ENCODE measurements around the gene TYW1. TPM values are rescaled to one million over a fixed set of nuclear protein-coding genes. Genes with fewer than 3 reads are reported as not detected.
"Not testable (repeated sequence)": the region's sequence is repeated elsewhere in the genome, so short reads cannot be mapped to it uniquely, and the experiment has no call there.

The TYW1 gene
- total and polyA plus RNA-seq, 2 donors: 13.7 to 23.6 TPM

DNA sequence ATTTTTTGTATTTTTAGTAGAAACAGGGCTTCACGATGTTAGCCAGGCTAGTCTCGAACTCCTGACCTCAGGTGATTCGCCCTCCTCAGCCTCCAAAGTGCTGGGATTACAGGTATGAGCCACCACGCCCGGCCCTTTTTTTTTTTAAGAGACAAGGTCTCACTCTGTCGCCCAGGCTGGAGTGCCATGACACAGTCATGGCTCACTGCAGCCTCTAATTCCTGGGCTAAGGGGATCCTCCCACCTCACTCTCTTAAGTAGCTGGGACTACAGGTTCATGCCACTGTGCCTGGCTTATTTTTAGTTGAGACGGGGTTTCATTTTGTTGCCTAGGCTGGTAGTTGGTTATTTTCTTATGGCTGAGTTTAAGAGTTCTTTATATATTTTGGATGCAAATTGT is 216.4 kb downstream of the TYW1 start:
- not testable (repeated sequence) for H3K4me1 ChIP-seq (ENCODE audit: insufficient read depth); H3K4me3 ChIP-seq (ENCODE audit: low read depth, low read length); DNase-seq (ENCODE audit: extremely low spot score); H3K27ac ChIP-seq (ENCODE audit: low read depth); H3K36me3 ChIP-seq (ENCODE audit: insufficient read depth)
- WGBS: 97% methylated on average over 7 of the region's 7 CpGs

GRCh38 chr7:67223551-67223950 is 226.9 kb downstream of the TYW1 start:
- DNase-seq (ENCODE audit: extremely low spot score): not testable (repeated sequence)
- WGBS: 48% methylated on average over 2 of the region's 2 CpGs

GRCh38 chr7:67226340-67226907 is 229.8 kb downstream of the TYW1 start:
- WGBS: 59% methylated on average over 5 of the region's 5 CpGs
- H3K4me3 ChIP-seq (ENCODE audit: low read depth, low read length); DNase-seq (ENCODE audit: extremely low spot score); H3K36me3 ChIP-seq (ENCODE audit: insufficient read depth); H3K4me1 ChIP-seq (ENCODE audit: insufficient read depth); H3K27ac ChIP-seq (ENCODE audit: low read depth): not testable (repeated sequence)

More at GRCh38 chr7:67223551-67223950, 226.9 kb downstream of the TYW1 start:
- H3K4me1 ChIP-seq (ENCODE audit: insufficient read depth); H3K27ac ChIP-seq (ENCODE audit: low read depth); H3K4me3 ChIP-seq (ENCODE audit: low read depth, low read length); H3K36me3 ChIP-seq (ENCODE audit: insufficient read depth): not testable (repeated sequence)

GRCh38 chr7:67226967-67227366 is 230.3 kb downstream of the TYW1 start:
- DNase-seq (ENCODE audit: extremely low spot score); H3K4me1 ChIP-seq (ENCODE audit: insufficient read depth); H3K27ac ChIP-seq (ENCODE audit: low read depth); H3K4me3 ChIP-seq (ENCODE audit: low read depth, low read length); H3K36me3 ChIP-seq (ENCODE audit: insufficient read depth): not testable (repeated sequence)
- WGBS: 97% methylated on average over 6 of the region's 6 CpGs

DNA sequence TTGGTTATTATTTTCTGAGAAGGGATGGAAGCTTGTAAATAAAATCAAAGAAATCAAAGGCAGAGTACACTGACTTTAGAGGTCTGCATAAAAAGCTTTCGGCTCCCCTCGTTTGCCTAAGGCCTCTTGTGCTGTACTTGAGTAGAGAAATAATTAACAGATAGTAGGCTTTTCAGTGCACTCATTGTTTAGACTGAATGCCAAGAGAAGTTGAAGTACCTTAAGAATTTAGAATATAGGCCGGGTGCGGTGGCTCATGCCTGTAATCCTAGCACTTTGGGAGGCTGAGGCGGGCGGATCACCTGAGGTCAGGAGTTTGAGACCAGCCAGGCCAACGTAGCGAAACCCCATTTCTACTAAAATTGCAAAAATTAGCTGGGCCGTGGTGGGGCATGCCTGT is 232.4 kb downstream of the TYW1 start:
- WGBS: 95% methylated on average over 9 of the region's 9 CpGs
- H3K4me1 ChIP-seq (ENCODE audit: insufficient read depth); H3K4me3 ChIP-seq (ENCODE audit: low read depth, low read length); H3K27ac ChIP-seq (ENCODE audit: low read depth); H3K36me3 ChIP-seq (ENCODE audit: insufficient read depth); DNase-seq (ENCODE audit: extremely low spot score): not testable (repeated sequence)

- H3K4me3 ChIP-seq (ENCODE audit: low read depth, low read length); H3K27ac ChIP-seq (ENCODE audit: low read depth); H3K36me3 ChIP-seq (ENCODE audit: insufficient read depth); H3K4me1 ChIP-seq (ENCODE audit: insufficient read depth); DNase-seq (ENCODE audit: extremely low spot score): not testable (repeated sequence)
- 81% methylated on average over 1 of the region's 1 CpG for WGBS
Measured at GRCh38 chr7:67230029-67230428, 233.4 kb downstream of the TYW1 start.

GRCh38 chr7:67233506-67233905 is 236.9 kb downstream of the TYW1 start:
- not testable (repeated sequence) for DNase-seq (ENCODE audit: extremely low spot score); H3K4me1 ChIP-seq (ENCODE audit: insufficient read depth)
- 74% methylated on average over 7 of the region's 7 CpGs for WGBS

GRCh38 chr7:67236216-67236615 is 239.6 kb downstream of the TYW1 start:
- WGBS: 72% methylated on average over 7 of the region's 7 CpGs
- not testable (repeated sequence) for H3K27ac ChIP-seq (ENCODE audit: low read depth)

More at GRCh38 chr7:67233506-67233905, 236.9 kb downstream of the TYW1 start:
- H3K36me3 ChIP-seq (ENCODE audit: insufficient read depth); H3K4me3 ChIP-seq (ENCODE audit: low read depth, low read length); H3K27ac ChIP-seq (ENCODE audit: low read depth): not testable (repeated sequence)

GRCh38 chr7:67242871-67243270 is 246.2 kb downstream of the TYW1 start:
- not testable (repeated sequence) for H3K27ac ChIP-seq (ENCODE audit: low read depth); H3K4me1 ChIP-seq (ENCODE audit: insufficient read depth); H3K36me3 ChIP-seq (ENCODE audit: insufficient read depth); H3K4me3 ChIP-seq (ENCODE audit: low read depth, low read length); DNase-seq (ENCODE audit: extremely low spot score)
- WGBS: 97% methylated on average over 1 of the region's 1 CpG

More at GRCh38 chr7:67236216-67236615, 239.6 kb downstream of the TYW1 start:
- DNase-seq (ENCODE audit: extremely low spot score); H3K4me1 ChIP-seq (ENCODE audit: insufficient read depth); H3K36me3 ChIP-seq (ENCODE audit: insufficient read depth); H3K4me3 ChIP-seq (ENCODE audit: low read depth, low read length): not testable (repeated sequence)

- 90% methylated on average over 4 of the region's 5 CpGs for WGBS
- DNase-seq (ENCODE audit: extremely low spot score); H3K4me3 ChIP-seq (ENCODE audit: low read depth, low read length); H3K27ac ChIP-seq (ENCODE audit: low read depth); H3K4me1 ChIP-seq (ENCODE audit: insufficient read depth); H3K36me3 ChIP-seq (ENCODE audit: insufficient read depth): not testable (repeated sequence)
Measured at GRCh38 chr7:67248364-67248763, 251.7 kb downstream of the TYW1 start.

- 95% methylated on average over 1 of the region's 1 CpG for WGBS
- DNase-seq (ENCODE audit: extremely low spot score): no peak
- no peaks in the 10 kb centered on the region for H3K4me1 ChIP-seq (ENCODE audit: insufficient read depth)
- H3K36me3 ChIP-seq (ENCODE audit: insufficient read depth): no peaks in the 10 kb centered on the region
- no peak overlapping the region for H3K4me3 ChIP-seq (ENCODE audit: low read depth, low read length)
- no peak overlapping the region for H3K27ac ChIP-seq (ENCODE audit: low read depth)
Measured at GRCh38 chr7:67251986-67252558, 255.4 kb downstream of the TYW1 start.

GRCh38 chr7:67255076-67255475 is 258.4 kb downstream of the TYW1 start:
- not testable (repeated sequence) for H3K36me3 ChIP-seq (ENCODE audit: insufficient read depth); H3K4me3 ChIP-seq (ENCODE audit: low read depth, low read length); H3K27ac ChIP-seq (ENCODE audit: low read depth); H3K4me1 ChIP-seq (ENCODE audit: insufficient read depth); DNase-seq (ENCODE audit: extremely low spot score)
- 97% methylated on average over 2 of the region's 3 CpGs for WGBS

- not testable (repeated sequence) for H3K4me1 ChIP-seq (ENCODE audit: insufficient read depth); H3K36me3 ChIP-seq (ENCODE audit: insufficient read depth); DNase-seq (ENCODE audit: extremely low spot score); H3K4me3 ChIP-seq (ENCODE audit: low read depth, low read length); H3K27ac ChIP-seq (ENCODE audit: low read depth)
- 62% methylated on average over 1 of the region's 1 CpG for WGBS
Measured at GRCh38 chr7:67257779-67258178, 261.1 kb downstream of the TYW1 start.

- DNase-seq (ENCODE audit: extremely low spot score); H3K4me3 ChIP-seq (ENCODE audit: low read depth, low read length); H3K27ac ChIP-seq (ENCODE audit: low read depth); H3K36me3 ChIP-seq (ENCODE audit: insufficient read depth); H3K4me1 ChIP-seq (ENCODE audit: insufficient read depth): not testable (repeated sequence)
- 90% methylated on average over 6 of the region's 6 CpGs for WGBS
Measured at GRCh38 chr7:67259363-67259762, 262.7 kb downstream of the TYW1 start.

Measured in urinary bladder (tissue), 4 donors.